Stimulated activated CD8-positive, alpha-beta memory T cell treated with anti-CD3 and anti-CD28 coated beads, Interleukin-4, amount 100 ng/mL, for 4 hours (primary cell): ENCODE measurements around the gene WNT2.
"Not testable (repeated sequence)": the region's sequence is repeated elsewhere in the genome, so short reads cannot be mapped to it uniquely, and the experiment has no call there.

Experiments
- DNase-seq, 2 donors: peaks; one replicate each; pipeline ENCODE4 v3.0.0-alpha.2; 2020; ENCODE audit warnings: low read depth in 2 of 2, low spot score in 1 of 2

The WNT2 gene

GRCh38 chr7:117308891-117309290 is 14.0 kb downstream of the WNT2 start:
- no peak for DNase-seq

- DNase-seq = no peak
Observed at GRCh38 chr7:117302396-117302795, 20.5 kb downstream of the WNT2 start.

- not testable (repeated sequence) for DNase-seq
Observed at GRCh38 chr7:117300506-117300905, 22.4 kb downstream of the WNT2 start.

- DNase-seq = no peak
Observed at GRCh38 chr7:117297606-117298005, 25.3 kb downstream of the WNT2 start.

- no peak for DNase-seq
Observed at GRCh38 chr7:117296066-117296465, 26.8 kb downstream of the WNT2 start.

GRCh38 chr7:117285826-117286225 is 37.0 kb downstream of the WNT2 start:
- no peak for DNase-seq

- no peak for DNase-seq
Observed at GRCh38 chr7:117284692-117285091, 38.2 kb downstream of the WNT2 start.

GRCh38 chr7:117283779-117284178 is 39.1 kb downstream of the WNT2 start:
- no peak for DNase-seq

GRCh38 chr7:117283371-117283770 is 39.5 kb downstream of the WNT2 start:
- DNase-seq = no peak

GRCh38 chr7:117282239-117282812 is 40.5 kb downstream of the WNT2 start:
- DNase-seq = no peak

GRCh38 chr7:117281562-117281961 is 41.3 kb downstream of the WNT2 start:
- DNase-seq = no peak

GRCh38 chr7:117279931-117280557 is 42.8 kb downstream of the WNT2 start:
- DNase-seq = no peak

GRCh38 chr7:117279203-117279602 is 43.7 kb downstream of the WNT2 start:
- DNase-seq = no peak

GRCh38 chr7:117278040-117278439 is 44.8 kb downstream of the WNT2 start:
- no peak for DNase-seq

GRCh38 chr7:117277576-117277975 is 45.3 kb downstream of the WNT2 start:
- no peak for DNase-seq

- DNase-seq = no peak
Observed at GRCh38 chr7:117274951-117275350, 47.9 kb downstream of the WNT2 start.

- no peak for DNase-seq
Observed at GRCh38 chr7:117273814-117274225, 49.0 kb downstream of the WNT2 start.

- DNase-seq = no peak
Observed at GRCh38 chr7:117273325-117273724, 49.5 kb downstream of the WNT2 start.

GRCh38 chr7:117272017-117272759 is 50.7 kb downstream of the WNT2 start:
- DNase-seq = no peak

GRCh38 chr7:117271566-117271965 is 51.3 kb downstream of the WNT2 start:
- no peak for DNase-seq

- DNase-seq = no peak
Observed at GRCh38 chr7:117270371-117270770, 52.5 kb downstream of the WNT2 start.

- DNase-seq = no peak
Observed at GRCh38 chr7:117269886-117270285, 53.0 kb downstream of the WNT2 start.
